Measurements from ENCODE around the gene PPP1R18. TPM values are rescaled to one million over a fixed set of nuclear protein-coding genes. Genes with fewer than 3 reads are reported as not detected.

Gene PPP1R18
- total and polyA plus RNA-seq, 9 of the 15 experiments (the other 6 are each of a cell fraction or from before 2014, with no cell fraction given): 12.0 to 99.2 (median 42.6) TPM

- TF ChIP-seq MGA (IDR thresholded peaks at IDR 0.05) (peak; percentile 20; the same call in 1 of the 2 replicates), STAT5B (CRISPR knock-in tag; IDR thresholded peaks at IDR 0.05) (no peak), ZFP1 (CRISPR knock-in tag; IDR thresholded peaks at IDR 0.05) (no peak), FOXK2 (conservative IDR thresholded peaks at IDR 0.05 in 1 of 2, IDR thresholded peaks at IDR 0.05 in 1 of 2; ENCODE audit: low read depth in 2 of 2) (no peak), TEAD4 (IDR thresholded peaks at IDR 0.05; ENCODE audit: low read length) (no peak), TEAD4 (CRISPR knock-in tag; IDR thresholded peaks at IDR 0.05; ENCODE audit: borderline replicate concordance) (no peak)
- TF ChIP-seq, protein P1, sequence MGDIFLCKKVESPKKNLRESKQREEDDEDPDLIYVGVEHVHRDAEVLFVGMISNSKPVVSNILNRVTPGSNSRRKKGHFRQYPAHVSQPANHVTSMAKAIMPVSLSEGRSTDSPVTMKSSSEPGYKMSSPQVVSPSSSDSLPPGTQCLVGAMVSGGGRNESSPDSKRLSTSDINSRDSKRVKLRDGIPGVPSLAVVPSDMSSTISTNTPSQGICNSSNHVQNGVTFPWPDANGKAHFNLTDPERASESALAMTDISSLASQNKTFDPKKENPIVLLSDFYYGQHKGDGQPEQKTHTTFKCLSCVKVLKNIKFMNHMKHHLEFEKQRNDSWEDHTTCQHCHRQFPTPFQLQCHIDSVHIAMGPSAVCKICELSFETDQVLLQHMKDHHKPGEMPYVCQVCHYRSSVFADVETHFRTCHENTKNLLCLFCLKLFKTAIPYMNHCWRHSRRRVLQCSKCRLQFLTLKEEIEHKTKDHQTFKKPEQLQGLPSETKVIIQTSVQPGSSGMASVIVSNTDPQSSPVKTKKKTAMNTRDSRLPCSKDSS (IDR thresholded peaks at IDR 0.05; ENCODE audit: low read depth, partially characterized antibody): no peak
- TF ChIP-seq, protein P2, sequence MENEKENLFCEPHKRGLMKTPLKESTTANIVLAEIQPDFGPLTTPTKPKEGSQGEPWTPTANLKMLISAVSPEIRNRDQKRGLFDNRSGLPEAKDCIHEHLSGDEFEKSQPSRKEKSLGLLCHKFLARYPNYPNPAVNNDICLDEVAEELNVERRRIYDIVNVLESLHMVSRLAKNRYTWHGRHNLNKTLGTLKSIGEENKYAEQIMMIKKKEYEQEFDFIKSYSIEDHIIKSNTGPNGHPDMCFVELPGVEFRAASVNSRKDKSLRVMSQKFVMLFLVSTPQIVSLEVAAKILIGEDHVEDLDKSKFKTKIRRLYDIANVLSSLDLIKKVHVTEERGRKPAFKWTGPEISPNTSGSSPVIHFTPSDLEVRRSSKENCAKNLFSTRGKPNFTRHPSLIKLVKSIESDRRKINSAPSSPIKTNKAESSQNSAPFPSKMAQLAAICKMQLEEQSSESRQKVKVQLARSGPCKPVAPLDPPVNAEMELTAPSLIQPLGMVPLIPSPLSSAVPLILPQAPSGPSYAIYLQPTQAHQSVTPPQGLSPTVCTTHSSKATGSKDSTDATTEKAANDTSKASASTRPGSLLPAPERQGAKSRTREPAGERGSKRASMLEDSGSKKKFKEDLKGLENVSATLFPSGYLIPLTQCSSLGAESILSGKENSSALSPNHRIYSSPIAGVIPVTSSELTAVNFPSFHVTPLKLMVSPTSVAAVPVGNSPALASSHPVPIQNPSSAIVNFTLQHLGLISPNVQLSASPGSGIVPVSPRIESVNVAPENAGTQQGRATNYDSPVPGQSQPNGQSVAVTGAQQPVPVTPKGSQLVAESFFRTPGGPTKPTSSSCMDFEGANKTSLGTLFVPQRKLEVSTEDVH (IDR thresholded peaks at IDR 0.05; ENCODE audit: low read depth, partially characterized antibody): no peak
- TF ChIP-seq, protein P3, sequence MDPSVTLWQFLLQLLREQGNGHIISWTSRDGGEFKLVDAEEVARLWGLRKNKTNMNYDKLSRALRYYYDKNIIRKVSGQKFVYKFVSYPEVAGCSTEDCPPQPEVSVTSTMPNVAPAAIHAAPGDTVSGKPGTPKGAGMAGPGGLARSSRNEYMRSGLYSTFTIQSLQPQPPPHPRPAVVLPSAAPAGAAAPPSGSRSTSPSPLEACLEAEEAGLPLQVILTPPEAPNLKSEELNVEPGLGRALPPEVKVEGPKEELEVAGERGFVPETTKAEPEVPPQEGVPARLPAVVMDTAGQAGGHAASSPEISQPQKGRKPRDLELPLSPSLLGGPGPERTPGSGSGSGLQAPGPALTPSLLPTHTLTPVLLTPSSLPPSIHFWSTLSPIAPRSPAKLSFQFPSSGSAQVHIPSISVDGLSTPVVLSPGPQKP (CRISPR knock-in tag; IDR thresholded peaks at IDR 0.05): no peak
These were observed 39.8 kb downstream of the PPP1R18 start, which contains the start of gene C6orf136 (continued) for GRCh38 chr6:30646450-30647241.
